Nucleus accumbens (tissue), 56 donors: ENCODE results near the gene KLB.
"Not testable (repeated sequence)": the region's sequence is repeated elsewhere in the genome, so short reads cannot be mapped to it uniquely, and the experiment has no call there.

Experiments used
- DNase-seq, 56 donors: peaks; one replicate each; lab custom pipeline; 2025; lab: John Stamatoyannopoulos, UW

Gene KLB

DNA sequence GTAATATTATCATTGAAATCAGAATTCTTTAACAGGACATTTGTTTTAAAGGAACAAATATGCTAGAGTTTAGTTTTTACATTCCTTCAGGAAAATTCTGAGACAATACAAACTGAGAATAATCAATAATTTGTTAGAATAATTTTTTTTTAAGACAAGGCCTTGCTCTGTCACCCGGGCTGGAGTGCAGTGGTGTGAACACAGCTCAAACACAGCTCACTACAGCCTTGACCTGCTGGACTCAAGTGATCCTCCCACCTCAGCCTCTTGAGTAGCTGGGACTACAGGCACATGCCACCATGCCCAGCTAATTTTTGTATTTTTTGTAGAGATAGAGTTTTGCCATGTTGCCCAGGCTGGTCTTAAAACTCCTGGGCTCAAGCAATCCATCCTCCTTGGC, 18.6 kb downstream of the KLB start:
- DNase-seq: not testable (repeated sequence)

DNA sequence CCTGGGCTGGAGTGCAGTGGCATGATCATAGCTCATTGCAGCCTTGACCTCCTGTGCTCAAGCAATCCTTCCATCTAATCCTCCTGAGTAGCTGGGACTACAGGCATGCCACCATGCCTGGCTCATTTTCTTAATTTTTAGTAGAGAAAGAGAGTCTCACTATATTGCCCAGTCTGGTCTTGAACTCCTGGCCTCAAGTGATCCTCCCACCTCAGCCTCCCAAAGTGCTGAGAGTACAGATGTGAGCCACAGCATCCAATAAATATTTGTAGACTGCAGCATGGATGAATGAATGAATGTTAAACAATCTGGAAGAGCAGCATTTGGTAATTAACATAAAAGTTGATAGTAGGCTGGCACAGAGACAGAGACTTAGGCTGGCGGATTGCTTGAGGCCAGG, 20.0 kb downstream of the KLB start:
- DNase-seq: no peak

DNA sequence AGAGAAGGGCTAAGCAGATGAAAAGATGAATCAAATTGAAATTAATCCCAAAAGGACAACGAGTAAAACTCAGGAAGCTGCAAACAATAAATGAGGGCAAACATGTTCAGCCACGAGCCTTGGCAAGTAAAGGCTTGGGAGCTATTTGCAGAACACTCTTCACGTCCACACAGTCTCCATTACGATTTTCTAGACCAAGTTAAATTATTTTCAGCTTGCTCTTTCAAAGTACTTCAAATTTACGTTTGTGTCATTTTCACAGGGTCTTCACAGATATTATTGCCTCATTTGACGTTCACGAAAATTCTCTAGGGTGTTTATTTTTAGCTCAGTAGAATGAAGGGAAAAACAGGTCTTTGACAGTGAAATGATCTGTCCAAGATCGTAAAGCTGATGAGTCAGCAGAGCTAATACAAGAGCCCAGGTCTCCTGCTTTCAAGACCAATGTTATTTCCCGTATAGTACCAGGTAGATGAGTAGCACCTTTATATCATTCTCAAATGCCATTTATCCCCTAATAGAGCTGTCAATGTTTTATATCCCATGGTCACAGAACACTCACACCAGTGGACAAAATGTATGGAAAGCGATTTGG, 20.9 kb downstream of the KLB start:
- DNase-seq: no peak

DNA sequence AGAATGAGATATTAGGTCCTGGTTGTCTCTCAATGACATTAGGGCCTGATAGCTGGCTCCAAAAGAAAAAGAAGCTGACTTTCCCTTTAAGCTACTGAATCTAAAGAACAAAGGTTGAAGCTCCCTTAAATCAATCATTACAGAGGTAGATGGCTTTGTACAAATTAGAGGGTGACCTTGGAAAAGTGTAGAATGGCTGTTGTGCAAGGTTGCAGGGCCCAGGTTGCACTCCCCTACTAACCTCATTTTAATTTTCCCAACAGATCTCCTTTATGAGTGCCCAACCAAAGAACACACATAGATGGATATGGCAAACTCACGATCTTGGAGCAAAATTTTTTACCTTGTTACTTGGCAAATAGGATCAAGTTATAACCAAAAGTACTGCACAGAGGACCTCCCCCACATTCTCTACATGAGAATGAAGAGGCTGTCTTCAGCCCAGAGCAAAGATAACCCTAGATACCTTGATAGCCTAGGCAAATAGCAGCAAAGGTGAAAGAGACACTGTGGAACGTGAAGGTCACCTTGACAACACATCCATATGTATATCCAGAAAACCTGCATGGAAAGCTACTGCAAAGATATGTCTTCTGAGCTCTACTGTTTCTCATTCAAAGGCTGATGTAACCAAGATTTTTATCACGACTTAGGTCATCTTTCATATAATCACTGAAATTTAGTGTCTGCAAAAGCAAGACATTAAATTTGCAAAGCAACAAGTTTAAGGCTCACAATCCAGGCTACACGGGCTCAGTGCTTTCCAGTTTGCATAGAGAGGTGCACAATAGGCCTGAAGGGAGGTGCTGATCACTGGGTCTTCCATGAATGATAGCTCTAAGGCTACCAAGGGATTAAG, 23.0 kb downstream of the KLB start:
- no peak for DNase-seq

DNA sequence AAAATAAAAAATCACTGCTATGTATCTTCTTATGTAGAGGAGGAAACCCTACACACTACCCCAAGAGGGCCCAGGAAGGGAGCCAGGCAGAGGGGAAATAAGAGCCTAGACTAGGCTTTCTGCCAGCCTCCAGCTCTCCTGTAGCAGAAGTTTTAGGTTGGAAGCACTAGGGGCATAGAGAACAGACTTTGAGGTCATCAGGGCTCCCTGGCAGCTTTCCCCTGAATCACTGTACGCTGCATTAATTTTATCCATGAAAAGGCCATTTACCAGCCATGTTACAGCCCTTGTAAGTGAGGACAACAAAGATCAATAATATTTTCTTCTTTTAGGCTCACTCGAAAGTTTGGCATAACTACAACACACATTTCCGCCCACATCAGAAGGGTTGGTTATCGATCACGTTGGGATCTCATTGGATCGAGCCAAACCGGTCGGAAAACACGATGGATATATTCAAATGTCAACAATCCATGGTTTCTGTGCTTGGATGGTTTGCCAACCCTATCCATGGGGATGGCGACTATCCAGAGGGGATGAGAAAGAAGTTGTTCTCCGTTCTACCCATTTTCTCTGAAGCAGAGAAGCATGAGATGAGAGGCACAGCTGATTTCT, 27.3 kb downstream of the KLB start:
- no peak for DNase-seq

DNA sequence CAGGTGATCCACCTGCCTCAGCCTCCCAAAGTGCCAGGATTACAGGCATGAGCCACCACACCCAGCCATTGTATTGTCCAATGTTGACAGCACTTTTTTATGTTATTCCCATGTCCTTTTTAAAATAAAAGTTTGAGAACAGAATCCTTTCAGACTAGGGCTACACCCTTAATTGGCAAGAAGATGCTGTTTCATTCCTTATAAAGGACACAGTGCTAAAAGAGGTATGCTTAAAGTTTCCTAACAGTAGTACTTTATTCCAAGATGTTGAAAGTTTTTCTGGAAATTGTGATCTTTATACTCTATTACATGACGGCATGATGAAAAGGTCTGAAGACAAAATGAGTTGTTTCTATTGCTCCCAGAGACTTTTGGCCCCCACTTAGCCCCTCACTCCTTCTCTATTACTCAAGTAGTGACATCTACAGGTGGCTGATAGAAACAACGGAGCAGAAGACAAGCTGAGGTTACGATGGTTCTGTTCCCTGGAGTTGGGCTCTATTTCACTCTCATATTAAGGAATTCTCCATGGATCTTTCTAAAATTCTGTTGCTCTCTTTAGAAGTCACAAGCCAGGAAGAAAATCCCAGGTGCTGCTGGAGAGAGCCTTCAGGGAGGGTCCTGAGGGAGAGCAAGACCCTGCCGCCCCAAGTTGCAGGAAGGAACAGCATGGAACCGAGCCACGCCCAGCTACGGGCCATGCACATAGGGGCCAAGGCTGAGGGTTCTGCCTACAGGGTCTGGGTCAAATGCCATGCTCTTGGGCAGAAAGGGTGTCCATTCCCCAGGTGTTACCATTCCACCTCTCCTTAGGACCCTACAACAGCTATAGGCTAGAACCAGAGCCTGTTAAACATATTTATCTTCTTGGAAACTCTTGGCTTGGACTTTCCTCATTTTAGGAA, 29.2 kb downstream of the KLB start:
- no peak for DNase-seq

DNA sequence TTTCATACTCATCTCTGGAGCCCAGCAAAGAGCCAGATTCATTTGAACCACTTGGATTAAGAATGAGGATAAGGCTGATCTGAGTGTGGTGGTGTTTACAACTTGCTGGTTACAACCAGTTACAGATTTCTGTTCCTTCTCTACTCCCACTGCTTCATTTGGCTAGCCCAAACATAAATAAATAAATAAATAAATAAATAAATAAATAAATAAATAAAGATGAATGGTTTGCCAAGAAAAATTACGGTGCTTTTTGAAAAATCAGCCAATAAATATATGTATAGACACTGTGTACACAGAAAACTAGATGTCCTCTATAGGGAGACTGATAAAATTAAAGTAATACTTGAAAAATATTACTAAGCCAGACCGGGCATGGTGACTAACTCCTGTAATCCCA, 34.9 kb downstream of the KLB start:
- DNase-seq: no peak

DNA sequence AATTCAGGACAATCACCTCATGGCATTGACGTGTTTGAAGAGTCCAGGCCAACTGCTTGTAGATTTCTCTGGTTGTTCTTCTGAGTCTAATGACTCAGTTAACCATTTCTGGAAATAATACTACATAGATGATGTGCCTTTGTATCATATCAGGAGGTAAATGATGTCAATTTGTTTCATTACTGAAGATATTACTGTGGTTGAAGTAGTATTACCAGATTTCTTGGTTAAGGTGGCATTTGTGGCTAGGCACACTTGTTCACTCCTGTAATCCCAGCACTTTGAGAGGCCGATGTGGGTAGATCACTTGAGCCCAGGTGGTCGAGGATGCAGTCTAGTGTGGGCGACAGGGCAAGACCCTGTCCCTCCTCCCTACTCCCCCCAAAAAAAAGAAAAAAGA, 36.3 kb downstream of the KLB start:
- no peak for DNase-seq

DNA sequence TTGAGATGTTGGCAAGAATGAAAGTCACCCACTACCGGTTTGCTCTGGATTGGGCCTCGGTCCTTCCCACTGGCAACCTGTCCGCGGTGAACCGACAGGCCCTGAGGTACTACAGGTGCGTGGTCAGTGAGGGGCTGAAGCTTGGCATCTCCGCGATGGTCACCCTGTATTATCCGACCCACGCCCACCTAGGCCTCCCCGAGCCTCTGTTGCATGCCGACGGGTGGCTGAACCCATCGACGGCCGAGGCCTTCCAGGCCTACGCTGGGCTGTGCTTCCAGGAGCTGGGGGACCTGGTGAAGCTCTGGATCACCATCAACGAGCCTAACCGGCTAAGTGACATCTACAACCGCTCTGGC, 39.7 kb downstream of the KLB start:
- DNase-seq: no peak

DNA sequence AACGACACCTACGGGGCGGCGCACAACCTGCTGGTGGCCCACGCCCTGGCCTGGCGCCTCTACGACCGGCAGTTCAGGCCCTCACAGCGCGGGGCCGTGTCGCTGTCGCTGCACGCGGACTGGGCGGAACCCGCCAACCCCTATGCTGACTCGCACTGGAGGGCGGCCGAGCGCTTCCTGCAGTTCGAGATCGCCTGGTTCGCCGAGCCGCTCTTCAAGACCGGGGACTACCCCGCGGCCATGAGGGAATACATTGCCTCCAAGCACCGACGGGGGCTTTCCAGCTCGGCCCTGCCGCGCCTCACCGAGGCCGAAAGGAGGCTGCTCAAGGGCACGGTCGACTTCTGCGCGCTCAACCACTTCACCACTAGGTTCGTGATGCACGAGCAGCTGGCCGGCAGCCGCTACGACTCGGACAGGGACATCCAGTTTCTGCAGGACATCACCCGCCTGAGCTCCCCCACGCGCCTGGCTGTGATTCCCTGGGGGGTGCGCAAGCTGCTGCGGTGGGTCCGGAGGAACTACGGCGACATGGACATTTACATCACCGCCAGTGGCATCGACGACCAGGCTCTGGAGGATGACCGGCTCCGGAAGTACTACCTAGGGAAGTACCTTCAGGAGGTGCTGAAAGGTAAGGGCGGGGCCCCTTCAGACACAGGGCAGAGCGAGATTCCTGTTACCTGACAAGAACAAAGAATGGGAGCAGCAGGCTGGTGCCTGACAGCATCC, 40.3 kb downstream of the KLB start:
- DNase-seq: peak in 16 of 56 donors; percentile 2 to 41 (median 6)

DNA sequence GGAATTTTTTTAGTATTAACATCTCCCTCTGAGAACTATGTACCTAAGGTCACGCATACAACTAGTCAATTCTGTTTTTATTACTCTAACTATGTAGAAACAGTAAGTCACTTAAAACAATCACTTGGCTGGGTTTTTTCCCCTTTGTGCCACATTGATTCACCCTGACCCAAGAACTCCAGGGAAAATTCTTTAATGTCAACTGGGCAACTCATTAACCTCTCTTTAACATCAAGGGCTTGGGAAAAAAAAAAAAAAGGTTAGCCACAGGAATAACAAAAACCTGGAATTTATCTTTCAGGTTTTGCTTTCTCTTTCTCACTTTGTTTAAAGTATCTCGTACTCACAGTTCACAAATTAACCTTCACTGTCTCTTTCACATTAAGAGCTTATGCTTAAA, 43.9 kb downstream of the KLB start:
- DNase-seq: no peak

DNA sequence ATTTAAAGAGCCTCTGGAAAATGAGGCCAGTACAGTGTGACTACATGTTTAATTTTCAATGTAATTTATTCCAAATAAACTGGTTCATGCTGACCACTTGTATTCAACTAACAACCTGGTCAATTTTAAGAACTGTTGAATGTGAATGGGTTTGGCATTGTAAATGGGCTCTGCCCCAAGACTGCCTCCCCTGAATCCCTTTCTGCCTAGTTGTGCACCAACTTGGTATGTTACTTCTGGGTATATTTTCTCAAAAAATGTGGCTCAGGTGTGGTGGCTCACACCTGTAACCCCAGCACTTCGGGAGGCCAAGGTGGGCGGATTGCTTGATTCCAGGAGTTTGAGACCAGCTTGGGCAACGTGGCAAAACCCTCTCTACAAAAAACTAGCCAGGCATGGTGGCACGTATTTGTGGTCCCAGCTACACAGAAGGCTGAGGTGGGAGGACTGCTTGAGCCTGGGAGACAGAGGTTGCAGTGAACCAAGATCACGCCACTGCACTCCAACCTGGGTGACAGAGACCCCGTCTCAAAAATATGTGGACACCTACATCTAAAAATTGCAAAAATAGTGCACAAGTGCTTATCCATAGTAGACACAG, 44.8 kb downstream of the KLB start:
- no peak for DNase-seq

DNA sequence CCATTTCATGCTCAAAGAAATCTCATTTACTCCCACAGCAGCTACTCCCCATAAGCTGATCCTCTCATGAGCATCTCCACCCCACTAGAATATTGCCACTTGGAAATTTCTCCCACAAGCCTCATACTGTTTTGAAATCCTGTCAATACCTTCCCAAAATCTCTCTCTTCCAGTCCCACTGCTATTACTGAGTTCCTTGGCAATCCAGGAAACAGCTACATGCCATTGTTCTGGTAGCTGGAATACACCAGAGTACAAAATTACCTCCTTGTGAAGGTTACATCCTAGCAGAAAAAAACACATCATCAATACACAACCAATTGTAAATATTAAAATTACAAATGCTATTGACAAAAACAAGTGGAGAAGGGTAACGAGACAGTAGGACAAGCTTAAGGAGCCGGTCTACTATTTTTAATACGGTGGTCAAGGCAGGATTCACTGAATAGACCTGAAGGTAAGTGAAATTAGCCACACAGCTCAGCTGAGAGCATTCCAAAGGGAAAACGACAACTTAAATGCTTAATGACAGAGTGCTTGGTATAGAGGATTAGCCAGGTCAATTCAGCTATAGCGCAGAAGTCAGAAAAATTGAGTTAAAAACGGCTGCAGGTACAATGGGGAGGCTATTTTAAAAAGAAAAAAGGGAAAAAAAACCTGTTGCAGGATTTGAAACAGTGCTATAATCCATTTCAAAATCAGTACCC, 45.6 kb downstream of the KLB start:
- no peak for DNase-seq

DNA sequence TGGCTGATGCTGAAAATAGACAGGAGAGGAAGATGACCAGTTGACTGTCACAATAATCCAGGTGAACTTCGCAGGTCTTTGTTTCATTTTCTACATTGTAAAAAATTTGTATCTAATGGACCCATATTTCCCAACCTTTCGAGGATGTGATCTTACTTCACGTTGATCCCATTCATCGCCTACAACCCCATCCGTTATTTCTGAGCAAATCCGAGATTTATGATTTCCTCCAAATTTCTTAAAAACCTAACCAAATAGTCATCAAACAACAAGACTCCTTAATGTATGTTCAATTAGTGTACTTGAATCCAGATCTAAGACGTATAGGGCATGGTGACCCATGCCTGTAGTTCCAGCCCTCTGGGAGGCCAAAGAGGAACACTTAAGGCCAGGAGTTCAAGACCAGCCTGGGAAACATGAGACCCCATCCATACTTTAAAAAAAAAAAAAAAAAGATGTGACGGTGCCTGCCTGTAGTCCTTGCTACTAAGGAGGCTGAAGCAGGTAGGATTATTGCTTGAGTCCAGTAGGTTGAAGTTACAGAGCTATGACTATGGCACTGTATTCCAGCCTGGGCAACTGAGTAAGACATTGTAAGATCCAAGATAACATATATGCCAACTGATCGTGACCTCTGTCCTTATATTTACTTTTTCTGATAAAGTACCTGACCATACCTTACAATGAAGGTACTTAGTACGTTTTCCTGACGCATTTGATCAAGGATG, 46.3 kb downstream of the KLB start:
- no peak for DNase-seq

DNA sequence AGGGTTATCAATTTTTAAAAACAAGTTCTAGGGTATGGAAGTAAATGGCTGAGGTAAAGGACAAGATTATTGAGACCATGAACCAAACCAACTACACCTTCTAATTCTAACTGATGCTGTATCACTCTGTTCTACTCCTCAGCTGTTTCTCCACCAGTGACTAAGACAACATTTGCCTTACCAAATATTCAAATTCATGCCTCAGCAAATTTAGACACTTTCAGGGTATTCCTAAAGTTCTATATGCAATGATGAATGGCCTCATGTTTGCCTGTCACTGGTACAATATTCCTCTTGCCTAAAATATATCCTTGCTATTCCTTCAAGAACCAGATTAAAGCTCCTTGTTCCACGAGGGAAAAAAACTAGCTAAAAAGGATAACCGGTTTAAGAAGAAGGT, 47.0 kb downstream of the KLB start:
- DNase-seq: no peak

DNA sequence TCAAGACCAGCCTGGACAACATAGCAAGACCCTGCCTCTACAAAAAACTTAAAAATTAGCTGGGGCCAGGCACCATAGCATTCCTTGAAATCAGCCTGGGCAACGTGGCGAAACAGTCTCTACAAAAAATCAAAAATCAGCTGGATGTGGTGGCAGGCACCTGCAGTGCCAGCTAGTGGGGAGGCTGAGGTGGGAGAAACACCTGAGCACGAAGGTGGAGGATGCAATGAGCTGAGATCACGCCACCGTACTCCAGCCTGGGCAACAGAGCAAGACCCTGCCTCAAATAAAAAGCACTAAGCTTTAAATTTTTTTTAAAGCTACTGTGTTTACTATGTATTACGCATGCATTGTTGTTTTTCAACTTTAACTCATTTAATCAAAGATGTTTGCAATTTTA, 48.8 kb downstream of the KLB start:
- no peak for DNase-seq

DNA sequence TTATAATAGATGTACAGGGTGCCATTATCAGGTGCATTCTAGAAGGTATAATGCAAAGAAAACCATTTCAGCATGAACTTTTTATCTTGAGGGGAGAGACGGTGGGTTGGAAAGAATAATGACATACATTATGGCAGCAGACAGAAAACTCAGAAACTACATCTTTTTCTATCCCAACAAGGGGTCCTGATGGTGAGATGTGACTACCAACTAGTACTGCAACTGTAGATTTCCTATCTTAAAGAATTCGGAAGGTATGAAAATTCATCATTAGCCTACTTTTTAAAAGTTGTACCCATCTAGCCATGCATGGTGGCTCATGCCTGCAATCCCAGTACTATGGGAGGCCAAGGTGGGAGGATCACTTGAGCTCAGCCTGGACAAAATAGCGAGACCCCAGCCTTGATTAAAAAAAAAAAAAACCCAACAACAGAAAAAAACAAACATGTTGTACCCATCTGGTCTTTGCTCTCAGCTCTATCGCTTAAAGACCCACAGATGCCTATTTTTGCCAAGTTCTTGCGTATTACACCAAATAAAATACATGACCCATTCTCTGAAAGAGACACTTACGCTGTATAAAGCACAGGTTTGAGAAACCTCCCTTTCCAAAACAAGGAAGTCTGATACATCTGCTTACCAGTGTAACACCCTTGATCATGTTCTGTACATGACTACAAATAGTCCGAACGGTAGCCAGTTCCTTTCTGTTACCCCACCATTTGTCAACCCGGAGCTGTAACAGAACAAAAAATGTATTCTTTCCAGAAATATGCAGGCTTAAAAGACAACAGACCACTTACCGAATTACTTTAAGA, 50.4 kb downstream of the KLB start:
- no peak for DNase-seq

DNA sequence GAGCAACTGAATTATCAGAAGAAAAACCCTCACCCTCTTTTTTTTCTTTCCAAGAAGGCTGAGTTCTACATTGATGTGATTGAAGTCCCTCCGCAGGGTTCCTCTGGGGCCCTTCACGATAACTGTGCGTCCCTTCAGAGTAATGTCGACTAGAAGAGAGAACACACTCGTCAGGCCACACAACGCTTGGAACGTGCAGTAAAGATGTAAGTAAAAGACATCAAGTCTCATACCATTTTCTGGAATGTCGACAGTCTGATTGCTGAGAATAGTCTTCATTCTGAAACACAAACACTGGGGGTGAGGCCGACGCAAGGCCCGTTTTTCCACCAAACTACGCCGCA, 51.4 kb downstream of the KLB start:
- DNase-seq: not testable (repeated sequence)
